HuH-7 (cell line): ENCODE data around the gene TANGO6.

ENCODE experiments used
- DNase-seq: peaks from one replicate; pipeline ENCODE4 v3.0.0; 2011; ENCODE audit warnings: low spot score

Gene TANGO6

DNA sequence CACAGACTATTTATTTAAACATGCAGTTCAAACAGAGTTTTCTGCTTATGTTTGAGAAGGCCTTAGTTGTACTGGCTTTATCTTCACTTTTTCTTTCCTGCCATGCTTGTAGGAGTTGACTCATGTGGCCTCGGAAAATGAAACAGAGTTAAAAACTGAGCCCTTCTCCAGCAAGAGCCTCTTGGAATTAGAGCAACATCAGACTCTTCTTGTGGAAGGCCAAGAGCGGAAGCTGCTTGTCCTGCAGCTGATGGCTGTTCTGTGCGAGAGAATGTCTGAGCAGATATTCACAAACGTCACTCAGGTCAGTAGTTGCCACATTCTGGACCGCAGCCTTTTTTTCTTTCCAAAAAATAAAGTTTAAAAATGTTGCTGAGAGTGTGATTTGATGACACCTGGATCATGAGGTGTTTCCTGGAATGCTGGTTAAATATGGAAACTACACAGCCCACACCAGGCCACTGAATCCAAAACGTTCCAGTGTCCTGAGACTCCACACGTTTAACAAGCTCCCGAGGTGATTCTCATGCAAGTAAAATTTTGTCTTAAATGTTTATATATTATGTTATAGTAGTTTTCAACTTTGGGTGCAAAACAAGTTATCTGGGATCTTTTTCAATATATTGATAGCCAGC lies 65.9 kb downstream of the TANGO6 start:
- no peak for DNase-seq

DNA sequence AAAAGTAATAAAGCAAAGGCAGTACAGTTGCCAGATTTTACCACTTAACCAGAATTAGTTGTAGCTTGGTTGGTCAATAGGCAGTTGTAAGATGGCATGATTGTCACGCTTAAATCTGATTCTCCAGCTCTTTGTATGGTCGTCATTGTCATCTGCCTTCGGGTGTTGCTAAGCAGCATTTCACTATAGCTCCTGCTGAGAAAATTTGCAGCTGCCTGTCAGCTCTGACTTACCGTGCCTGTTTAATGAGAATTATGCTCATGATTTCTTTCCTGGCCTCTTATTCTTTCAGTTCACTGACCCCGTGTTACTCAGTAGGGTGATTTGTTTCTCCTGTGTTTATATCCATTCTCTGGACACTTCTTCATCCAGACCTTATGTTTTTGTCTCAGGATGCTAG lies 66.7 kb downstream of the TANGO6 start:
- DNase-seq, result no peak

DNA sequence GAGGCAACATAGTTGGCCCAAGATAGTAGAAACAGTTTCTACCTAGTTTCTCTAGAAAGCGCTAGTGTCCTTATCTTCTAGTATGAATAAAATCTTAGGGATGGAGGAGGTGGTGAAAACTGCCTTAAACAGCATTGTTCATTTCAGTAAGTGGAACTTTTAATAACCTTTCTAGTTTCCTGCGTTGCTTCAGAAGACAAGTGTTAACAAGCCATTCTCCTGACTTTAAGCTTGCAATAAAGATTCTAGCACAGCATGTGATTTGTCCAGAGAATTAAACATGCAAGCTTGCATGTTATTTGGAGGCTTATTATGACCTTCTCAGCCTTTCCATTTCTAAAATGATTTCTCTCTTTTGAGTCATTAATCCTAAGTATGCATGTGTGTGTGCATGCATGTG lies 72.3 kb downstream of the TANGO6 start:
- no peak for DNase-seq

DNA sequence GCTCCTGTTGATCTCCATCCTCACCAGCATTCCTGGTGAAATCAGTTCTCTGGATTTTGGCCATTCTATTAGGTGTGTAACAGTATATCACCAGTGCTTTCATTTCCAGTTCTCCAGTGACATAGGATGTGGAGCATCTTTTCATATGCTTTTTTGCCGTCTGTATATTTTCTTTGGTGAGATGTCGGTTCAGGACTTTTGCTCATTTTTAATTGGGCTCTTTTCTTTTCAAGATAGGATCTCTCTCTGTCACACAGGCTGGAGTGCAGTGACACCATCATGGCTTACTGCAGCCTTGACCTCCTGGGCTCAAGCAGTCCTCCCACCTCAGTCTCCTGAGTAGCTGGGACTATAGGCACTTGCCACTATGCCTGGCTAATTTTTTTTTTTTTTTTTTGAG lies 74.2 kb downstream of the TANGO6 start:
- DNase-seq, result no peak

- no peak for DNase-seq
These were observed 77.0 kb downstream of the TANGO6 start for GRCh38 chr16:68920349-68920748.

GRCh38 chr16:68921637-68922036 lies 78.3 kb downstream of the TANGO6 start:
- DNase-seq, result no peak

GRCh38 chr16:68923116-68923515 lies 79.8 kb downstream of the TANGO6 start:
- DNase-seq, result no peak

GRCh38 chr16:68927018-68927417 lies 83.7 kb downstream of the TANGO6 start:
- DNase-seq, result no peak

DNA sequence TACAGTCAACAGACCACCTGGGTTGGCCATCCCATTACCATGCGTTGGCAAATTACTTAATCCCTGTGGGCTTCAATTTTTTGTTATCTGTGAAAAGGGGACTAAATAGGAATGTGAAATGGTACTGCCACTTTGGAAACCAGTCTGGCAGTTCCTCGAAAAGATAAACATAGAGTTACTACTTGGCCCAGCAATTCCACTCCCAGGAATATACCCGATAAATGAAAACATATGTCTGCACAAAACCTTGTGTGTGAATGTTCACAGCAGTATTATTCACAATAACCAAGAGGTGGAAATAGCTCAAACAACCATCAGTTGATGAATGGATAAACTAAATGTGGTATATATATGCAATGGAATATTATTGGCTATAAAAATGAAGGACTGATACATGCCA lies 87.9 kb downstream of the TANGO6 start:
- DNase-seq, result no peak

DNA sequence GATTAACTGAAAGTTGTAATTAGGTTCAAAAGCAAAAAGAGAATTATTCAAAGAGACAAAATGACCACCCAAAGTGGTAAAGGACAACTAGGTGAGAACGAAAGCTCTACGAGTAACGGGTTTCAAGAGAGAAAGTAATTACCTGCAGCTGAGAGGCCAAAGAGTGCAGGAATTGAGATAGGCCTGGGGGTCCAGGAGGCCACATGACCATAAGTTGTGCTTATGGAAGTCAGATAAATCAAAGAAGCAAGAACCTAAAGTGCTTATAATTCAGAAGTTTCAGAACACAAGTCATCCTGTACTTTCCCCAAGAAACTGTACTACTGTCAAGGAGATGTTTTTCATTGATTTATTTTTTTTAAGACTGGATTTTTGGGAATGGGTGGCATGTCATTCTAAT lies 91.1 kb downstream of the TANGO6 start:
- DNase-seq, result no peak

DNA sequence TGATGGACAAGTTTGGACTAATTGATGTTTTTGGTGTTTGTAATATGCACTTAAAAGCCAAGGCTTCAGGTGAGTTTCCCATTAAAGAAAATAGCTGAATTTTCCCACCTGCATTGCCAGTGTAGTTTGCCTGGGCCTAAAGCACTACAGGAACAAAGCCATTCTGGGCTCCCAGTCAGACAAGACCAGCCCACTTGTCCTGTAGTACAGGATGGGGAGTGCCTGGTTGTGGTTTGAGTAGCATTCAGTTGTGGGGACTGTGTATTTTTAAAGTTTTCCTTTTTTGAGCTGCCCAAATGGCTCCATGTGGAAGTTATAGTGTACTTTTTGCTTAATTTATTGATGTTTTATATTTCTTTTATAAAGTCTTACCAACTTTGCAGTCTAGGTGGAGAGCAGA lies 91.7 kb downstream of the TANGO6 start:
- DNase-seq, result no peak

GRCh38 chr16:68936736-68937631 lies 93.7 kb downstream of the TANGO6 start:
- DNase-seq, result no peak

GRCh38 chr16:68939692-68940320 lies 96.5 kb downstream of the TANGO6 start:
- no peak for DNase-seq

GRCh38 chr16:68940816-68941215 lies 97.5 kb downstream of the TANGO6 start:
- DNase-seq, result no peak

GRCh38 chr16:68943961-68944360 lies 100.6 kb downstream of the TANGO6 start:
- no peak for DNase-seq

DNA sequence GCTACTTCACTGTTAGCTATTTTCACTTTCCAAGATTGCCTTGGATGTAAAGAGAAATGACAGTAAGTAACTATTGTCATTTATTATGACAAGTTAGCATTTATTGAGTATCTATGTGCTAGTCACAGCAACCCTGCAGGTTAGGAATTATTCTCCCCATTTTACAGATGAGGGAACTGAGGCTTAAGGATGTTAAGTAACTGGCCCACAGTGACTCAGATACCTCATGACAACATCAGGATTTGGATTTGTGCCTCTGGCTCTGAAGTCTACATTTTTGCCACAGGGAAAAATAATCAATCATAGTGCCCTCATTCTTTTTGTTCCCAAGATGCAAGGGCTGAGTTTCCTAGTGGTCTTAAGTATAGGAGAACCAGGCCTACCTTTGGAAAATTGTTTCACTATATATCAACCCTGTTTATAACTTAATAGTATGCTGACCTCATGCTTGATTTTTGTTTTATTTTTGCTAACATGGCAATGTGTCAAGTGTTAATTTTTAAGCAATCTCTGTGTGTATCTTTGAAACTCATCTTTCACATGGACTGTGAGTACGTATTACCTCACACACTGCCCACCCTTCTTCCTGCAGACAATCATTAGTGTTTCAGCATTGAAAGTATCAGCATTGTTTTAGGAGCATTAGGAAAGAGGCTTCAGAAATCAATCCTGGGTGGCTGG lies 105.0 kb downstream of the TANGO6 start:
- DNase-seq, result no peak

- no peak for DNase-seq
These were observed 108.9 kb downstream of the TANGO6 start for GRCh38 chr16:68951991-68952877.

- DNase-seq, result no peak
These were observed 111.7 kb downstream of the TANGO6 start for GRCh38 chr16:68954911-68955635.

DNA sequence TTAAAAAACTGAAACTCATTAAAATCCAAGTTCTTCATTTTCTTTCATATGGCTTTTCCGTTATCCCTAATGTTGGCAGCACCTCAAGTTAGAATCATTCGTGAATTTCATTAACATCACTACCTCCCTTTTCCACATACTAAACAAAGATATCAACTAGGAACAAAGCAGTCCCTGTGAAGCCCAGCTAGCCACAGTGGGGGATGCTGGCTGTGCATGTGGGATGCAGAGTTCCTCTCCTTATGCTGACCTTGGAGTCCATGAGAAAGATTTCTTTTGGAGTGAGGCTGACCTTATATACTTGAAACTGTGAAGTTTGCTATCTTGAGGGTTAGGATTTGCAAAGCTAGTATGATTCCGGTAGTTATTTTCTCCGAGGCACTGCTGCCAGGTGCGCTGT lies 117.6 kb downstream of the TANGO6 start:
- no peak for DNase-seq

DNA sequence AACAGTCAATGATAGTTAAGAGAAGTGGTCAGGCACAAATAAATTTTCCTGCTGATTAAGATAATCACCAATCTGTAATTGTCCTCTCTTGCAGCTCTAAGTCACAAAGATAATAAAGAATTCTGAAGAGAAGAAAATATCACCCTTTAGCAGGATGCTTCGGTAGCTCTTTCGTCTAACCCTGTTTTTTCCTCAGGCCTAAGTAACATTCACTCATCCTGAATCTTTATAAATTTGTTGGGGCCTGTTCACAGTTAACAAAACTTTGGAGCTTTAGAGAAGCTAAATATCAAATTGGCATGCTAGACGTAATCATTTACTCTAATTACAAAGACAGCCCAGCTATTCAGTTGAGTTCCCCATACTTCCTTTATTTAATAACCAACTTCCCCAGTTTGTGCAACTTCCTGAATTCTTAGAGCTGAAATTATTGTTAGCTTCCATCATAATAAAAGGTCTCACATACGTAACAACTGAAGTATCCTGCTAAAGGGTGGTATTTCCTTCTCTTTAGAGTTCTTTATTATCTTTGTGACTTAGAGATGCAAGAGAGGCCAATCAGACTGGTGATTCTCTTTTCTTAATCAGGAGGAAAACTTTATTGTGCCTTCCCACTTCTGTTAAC lies 118.6 kb downstream of the TANGO6 start:
- DNase-seq, result no peak
